HL-60 (cell line): ENCODE measurements around the gene ENDOD1.

ENCODE experiments used
- DNase-seq, 2 experiments: peaks; one replicate each; pipeline ENCODE4 v3.0.0-alpha.2; 2010 to 2020; ENCODE audit warnings: low read depth in 1 of 2, low spot score in 1 of 2
- H3K27ac ChIP-seq: fragments of 250-450 bp; sonication (Bioruptor Pico); replicated peaks from 2 replicates; pipeline ENCODE4 v1.5.1; 2020; ENCODE audit warnings: mild to moderate bottlenecking, moderate library complexity
- H3K27me3 ChIP-seq: fragments of 250-450 bp; sonication (Bioruptor Pico); 2 replicates; pipeline ENCODE4 v1.5.1; 2021; ENCODE audit warnings: mild to moderate bottlenecking, moderate library complexity; ENCODE audit not compliant: insufficient read depth, poor library complexity, severe bottlenecking
- H3K4me3 ChIP-seq: replicated peaks from 2 replicates; pipeline ENCODE4 v1.5.1; 2011; ENCODE audit warnings: mild to moderate bottlenecking, control low read depth, low read length; ENCODE audit not compliant: insufficient read depth
- CTCF ChIP-seq: IDR thresholded peaks from one replicate; pipeline ENCODE4 v1.5.1; 2011; ENCODE audit warnings: low read length, control low read depth, inconsistent platforms; ENCODE audit not compliant: insufficient read depth
- GABPA ChIP-seq: IDR thresholded peaks from 2 replicates; pipeline ENCODE4 v1.6.1; 2012; ENCODE audit warnings: low read depth
- POLR2AphosphoS5 ChIP-seq: IDR thresholded peaks from 2 replicates; pipeline ENCODE4 v1.6.1; 2012; ENCODE audit warnings: low read depth
- REST ChIP-seq: IDR thresholded peaks from 2 replicates; pipeline ENCODE4 v1.6.1; 2012; ENCODE audit warnings: low read depth; ENCODE audit not compliant: insufficient replicate concordance
- SPI1 ChIP-seq: IDR thresholded peaks from 2 replicates; pipeline ENCODE4 v1.6.1; 2012; ENCODE audit warnings: low read depth, mild to moderate bottlenecking, borderline replicate concordance

ENDOD1 gene

GRCh38 chr11:95143106-95143681 lies 53.5 kb downstream of the ENDOD1 start:
- no peak overlapping the region for H3K27ac ChIP-seq
- DNase-seq = no peak
- TF ChIP-seq REST (no peak), POLR2AphosphoS5 (no peak), GABPA (no peak), SPI1 (no peak)
- no peak overlapping the region for H3K4me3 ChIP-seq
- peaks cover 4% of the 10 kb centered on the region for H3K27me3 ChIP-seq

- Histone ChIP-seq H3K27ac (no peak overlapping the region), H3K27me3 (peaks cover 4% of the 10 kb centered on the region), H3K4me3 (no peak overlapping the region)
- TF ChIP-seq CTCF = no peak
- TF ChIP-seq GABPA = no peak
- no peak for TF ChIP-seq SPI1
- TF ChIP-seq REST = no peak
- TF ChIP-seq POLR2AphosphoS5 = no peak
- DNase-seq = no peak
Observed at GRCh38 chr11:95144313-95145235, 54.9 kb downstream of the ENDOD1 start.

DNA sequence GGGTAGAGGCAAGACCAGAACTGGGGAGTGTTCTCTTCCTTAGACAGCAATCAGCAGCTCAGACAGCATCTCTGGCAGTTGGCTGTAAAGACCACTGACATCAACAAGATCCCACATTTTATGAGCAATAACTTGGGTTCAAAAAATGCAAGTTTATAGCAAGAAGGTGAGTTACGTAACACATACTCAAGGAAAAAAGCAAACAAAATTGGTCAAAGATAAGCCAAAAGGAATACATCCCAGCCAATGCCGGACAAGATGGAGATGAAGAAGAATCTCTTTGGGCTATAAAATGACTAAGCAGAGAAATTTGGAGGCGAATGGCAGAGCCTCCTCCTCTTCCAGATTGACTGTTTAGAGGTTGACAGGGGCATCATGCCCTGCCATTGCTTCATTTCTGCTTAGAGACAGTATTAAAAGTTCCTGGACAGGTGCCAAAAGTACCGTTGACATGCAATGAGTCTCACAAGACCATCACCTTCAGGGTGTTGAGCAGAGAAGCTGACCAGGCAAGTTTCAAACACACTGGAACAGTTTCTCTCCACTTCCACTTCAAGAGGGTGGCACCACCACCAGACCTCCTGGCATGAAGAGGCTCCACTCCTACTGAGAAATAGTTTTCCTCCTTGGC lies 55.9 kb downstream of the ENDOD1 start:
- Histone ChIP-seq H3K27me3 (peaks cover 4% of the 10 kb centered on the region), H3K27ac (no peak overlapping the region), H3K4me3 (no peak overlapping the region)
- DNase-seq = no peak
- TF ChIP-seq SPI1 (no peak), GABPA (no peak)

- DNase-seq = peak in 1 of 2 experiments; percentile 28
- no peak overlapping the region for H3K27ac ChIP-seq
- no peaks in the 10 kb centered on the region for H3K27me3 ChIP-seq
- H3K4me3 ChIP-seq = no peak overlapping the region
- TF ChIP-seq POLR2AphosphoS5 (no peak), SPI1 (no peak)
Observed at GRCh38 chr11:95147364-95147905, 57.8 kb downstream of the ENDOD1 start.

DNA sequence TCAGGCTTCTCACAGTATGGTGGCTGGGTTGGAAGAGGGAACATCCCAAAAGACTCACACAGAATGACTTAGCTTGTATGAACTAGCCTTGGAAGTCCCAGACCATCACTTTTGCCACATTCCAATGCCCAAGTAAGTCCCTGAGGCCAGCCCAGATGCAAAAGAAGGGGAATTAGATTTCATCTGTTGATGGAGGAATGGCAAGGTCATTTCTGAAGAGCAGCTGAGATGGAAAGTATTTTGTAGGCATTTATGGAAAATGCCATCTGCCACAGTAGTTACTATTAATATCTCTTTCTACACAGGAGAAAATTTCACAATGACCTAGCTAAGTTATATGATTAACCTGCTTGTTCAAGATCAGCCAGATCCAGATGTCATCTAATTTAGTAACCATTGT lies 58.8 kb downstream of the ENDOD1 start:
- no peaks in the 10 kb centered on the region for H3K27me3 ChIP-seq
- no peak overlapping the region for H3K4me3 ChIP-seq
- DNase-seq = no peak
- TF ChIP-seq REST (no peak), GABPA (no peak), SPI1 (no peak), CTCF (no peak), POLR2AphosphoS5 (no peak)
- no peak overlapping the region for H3K27ac ChIP-seq
